Liver (tissue), 9 donors: Measurements from ENCODE around the gene CMTM8. TPM values are rescaled to one million over a fixed set of nuclear protein-coding genes. Genes with fewer than 3 reads are reported as not detected.
"Not testable (repeated sequence)": the region's sequence is repeated elsewhere in the genome, so short reads cannot be mapped to it uniquely, and the experiment has no call there.

ENCODE experiments used
- DNase-seq: peaks from one replicate; pipeline ENCODE4 v3.0.0-alpha.2; 2017; ENCODE audit warnings: low spot score
- H3K27ac ChIP-seq, 2 donors: one replicate each; pipeline ENCODE4 v1.7.0; 2013; ENCODE audit warnings: inconsistent platforms in 2 of 2, low read length in 2 of 2, control low read depth in 1 of 2, low read depth in 1 of 2, mild to moderate bottlenecking in 1 of 2
- H3K27me3 ChIP-seq, 4 donors: one replicate each; pipeline versions ENCODE4 v1.6.1 to v1.7.0; 2013; ENCODE audit warnings: low read length in 3 of 4, inconsistent platforms in 1 of 4, mild to moderate bottlenecking in 1 of 4, moderate library complexity in 1 of 4; ENCODE audit not compliant: control insufficient read depth in 4 of 4, insufficient read depth in 4 of 4
- H3K36me3 ChIP-seq, 4 donors: one replicate each; pipeline versions ENCODE4 v1.6.1 to v1.7.0; 2013; ENCODE audit warnings: low read length in 3 of 4, mild to moderate bottlenecking in 3 of 4, low read depth in 1 of 4, moderate library complexity in 1 of 4; ENCODE audit not compliant: control insufficient read depth in 4 of 4, insufficient read depth in 3 of 4
- H3K4me1 ChIP-seq, 4 donors: one replicate each; pipeline versions ENCODE4 v1.6.1 to v1.7.0; 2013; ENCODE audit warnings: low read length in 3 of 4, mild to moderate bottlenecking in 3 of 4, moderate library complexity in 1 of 4; ENCODE audit not compliant: control insufficient read depth in 4 of 4, insufficient read depth in 4 of 4
- H3K4me3 ChIP-seq, 3 donors: one replicate each; pipeline versions ENCODE4 v1.6.1 to v1.7.0; 2013; ENCODE audit warnings: low read length in 3 of 3, control low read depth in 1 of 3, low read depth in 1 of 3, mild to moderate bottlenecking in 1 of 3
- H3K9ac ChIP-seq, 2 donors: one replicate each; pipeline ENCODE4 v1.7.0; 2013; ENCODE audit warnings: low read length in 2 of 2, mild to moderate bottlenecking in 2 of 2, moderate library complexity in 2 of 2, control low read depth in 1 of 2, low read depth in 1 of 2
- H3K9me3 ChIP-seq, 4 donors: one replicate each; pipeline versions ENCODE4 v1.6.1 to v1.7.0; 2013; ENCODE audit warnings: low read length in 3 of 4; ENCODE audit not compliant: control insufficient read depth in 4 of 4
- EGR1 ChIP-seq, 2 donors: IDR thresholded peaks; 2 replicates each; pipeline ENCODE4 v1.6.1; 2016 to 2018; ENCODE audit warnings: antibody characterized with exemption in 2 of 2, low read depth in 2 of 2
- FOXA1 ChIP-seq: IDR thresholded peaks from 2 replicates; pipeline ENCODE4 v1.6.1; 2016; ENCODE audit warnings: antibody characterized with exemption
- FOXA2 ChIP-seq: IDR thresholded peaks from 2 replicates; pipeline ENCODE4 v1.6.1; 2016; ENCODE audit warnings: antibody characterized with exemption
- GABPA ChIP-seq, 2 donors: IDR thresholded peaks in 1 of 2; conservative IDR thresholded peaks in 1 of 2; 2 replicates each; pipeline ENCODE4 v1.6.1; 2016; ENCODE audit warnings: antibody characterized with exemption in 2 of 2, mild to moderate bottlenecking in 1 of 2, moderate library complexity in 1 of 2
- HNF4A ChIP-seq, 2 donors: conservative IDR thresholded peaks; 2 replicates each; pipeline ENCODE4 v1.6.1; 2016; ENCODE audit warnings: antibody characterized with exemption in 2 of 2, mild to moderate bottlenecking in 2 of 2
- HNF4G ChIP-seq: IDR thresholded peaks from 2 replicates; pipeline ENCODE4 v1.6.1; 2016; ENCODE audit warnings: antibody characterized with exemption
- JUND ChIP-seq, 2 donors: IDR thresholded peaks; 2 replicates each; pipeline ENCODE4 v1.6.1; 2016; ENCODE audit warnings: antibody characterized with exemption in 2 of 2
- NR2F2 ChIP-seq: IDR thresholded peaks from 2 replicates; pipeline ENCODE4 v1.6.1; 2016; ENCODE audit warnings: antibody characterized with exemption
- RAD21 ChIP-seq, 2 donors: IDR thresholded peaks; 2 replicates each; pipeline ENCODE4 v1.6.1; 2016; ENCODE audit warnings: antibody characterized with exemption in 2 of 2, mild to moderate bottlenecking in 2 of 2
- RXRA ChIP-seq, 2 donors: IDR thresholded peaks; 2 replicates each; pipeline ENCODE4 v1.6.1; 2017 to 2018; ENCODE audit warnings: antibody characterized with exemption in 2 of 2, mild to moderate bottlenecking in 1 of 2
- SP1 ChIP-seq: IDR thresholded peaks from 2 replicates; pipeline ENCODE4 v1.6.1; 2018; ENCODE audit warnings: antibody characterized with exemption, mild to moderate bottlenecking
- TAF1 ChIP-seq: conservative IDR thresholded peaks from 2 replicates; pipeline ENCODE4 v1.6.1; 2016; ENCODE audit warnings: antibody characterized with exemption, mild to moderate bottlenecking
- YY1 ChIP-seq: IDR thresholded peaks from 2 replicates; pipeline ENCODE4 v1.6.1; 2016; ENCODE audit warnings: antibody characterized with exemption, mild to moderate bottlenecking
- WGBS: extraction: QIAGEN DNeasy Blood & Tissue Kit; methylation state at CpG from one replicate; pipeline ENCODE4 v1.1.7; 2013; 5-methylcytosine and 5-hydroxymethylcytosine counted together
- polyA plus RNA-seq, 2 donors: library from polyadenylated mRNA; stranded (reverse) in 1 of 2; unstranded in 1 of 2; fragments of 200-250 nt in 1 of 2; fragments of >200 nt in 1 of 2; fragmentation: Nextera tagmentation in 1 of 2; extraction: Ambion mirVana in 1 of 2; gene quantifications; one replicate each; pipeline versions ENCODE4 v1.2.1 to v1.2.3, GENCODE V29; 2013 to 2015
- total RNA-seq, 2 donors: library from RNA; depleted of rRNA; stranded (reverse); fragments of >200 nt; gene quantifications; one replicate each; pipeline ENCODE4 v1.2.3, GENCODE V29; 2014
- TF ChIP-seq, protein P1 (sequence below): IDR thresholded peaks from 2 replicates; pipeline ENCODE4 v1.6.1; 2016; ENCODE audit warnings: antibody characterized with exemption
- TF ChIP-seq, protein P2 (sequence below): IDR thresholded peaks from 2 replicates; pipeline ENCODE4 v1.6.1; 2016; ENCODE audit warnings: antibody characterized with exemption, mild to moderate bottlenecking
- TF ChIP-seq, protein P3 (sequence below): fragments of 150-350 bp; IDR thresholded peaks from 2 replicates; pipeline ENCODE4 v1.5.1; 2017; ENCODE audit warnings: improper control_type of control experiment, low read depth, low read length; ENCODE audit not compliant: missing input control
- TF ChIP-seq, protein P4 (sequence below): IDR thresholded peaks from 2 replicates; pipeline ENCODE4 v1.6.1; 2016; ENCODE audit warnings: antibody characterized with exemption
- TF ChIP-seq, protein P5 (sequence below): IDR thresholded peaks from 2 replicates; pipeline ENCODE4 v1.6.1; 2016; ENCODE audit warnings: antibody characterized with exemption
- donor health status: healthy.
- donor health status: healthy.
- donor health status: healthy.
- donor health status: healthy.
- donor health status: healthy.

The CMTM8 gene
- total and polyA plus RNA-seq, 4 donors, result 4.3 to 44.6 (median 12.5) TPM

DNA sequence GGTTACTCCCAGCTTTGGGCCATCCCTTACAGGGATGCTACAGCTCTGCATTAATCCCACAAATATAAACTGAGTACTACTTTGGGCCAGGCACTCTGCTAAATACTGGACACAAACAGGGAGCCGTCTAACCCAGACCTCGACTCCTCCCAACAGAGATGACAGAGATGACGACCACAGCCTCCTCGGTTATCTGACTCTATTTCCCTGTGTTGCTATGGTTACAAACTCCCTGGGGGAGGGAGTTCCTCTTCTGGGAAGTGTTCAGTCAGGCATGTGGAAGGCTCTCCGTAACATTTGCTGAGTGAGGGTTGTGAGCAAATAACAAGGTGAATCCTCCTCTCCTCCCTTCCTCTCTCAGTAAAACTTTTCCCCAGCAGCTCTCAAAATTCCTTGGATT lies 146.5 kb downstream of the CMTM8 start:
- no peak overlapping the region for H3K9ac ChIP-seq
- no peak for DNase-seq
- H3K9me3 ChIP-seq, result no peaks in the 10 kb centered on the region
- 30% methylated on average over 5 of the region's 5 CpGs for WGBS
- TF ChIP-seq, protein P1, sequence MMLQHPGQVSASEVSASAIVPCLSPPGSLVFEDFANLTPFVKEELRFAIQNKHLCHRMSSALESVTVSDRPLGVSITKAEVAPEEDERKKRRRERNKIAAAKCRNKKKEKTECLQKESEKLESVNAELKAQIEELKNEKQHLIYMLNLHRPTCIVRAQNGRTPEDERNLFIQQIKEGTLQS, result no peak
- TF ChIP-seq FOXA2 (no peak), HNF4A (conservative IDR thresholded peaks at IDR 0.05) (no peak), TAF1 (no peak), NR2F2 (no peak), SP1 (no peak), RXRA (IDR thresholded peaks at IDR 0.05) (no peak), JUND (IDR thresholded peaks at IDR 0.05) (no peak), YY1 (no peak), GABPA (IDR thresholded peaks at IDR 0.05 in 1 of 2, conservative IDR thresholded peaks at IDR 0.05 in 1 of 2) (no peak), EGR1 (IDR thresholded peaks at IDR 0.05; ENCODE audit: low read depth in 2 of 2) (no peak)
- TF ChIP-seq, protein P2, sequence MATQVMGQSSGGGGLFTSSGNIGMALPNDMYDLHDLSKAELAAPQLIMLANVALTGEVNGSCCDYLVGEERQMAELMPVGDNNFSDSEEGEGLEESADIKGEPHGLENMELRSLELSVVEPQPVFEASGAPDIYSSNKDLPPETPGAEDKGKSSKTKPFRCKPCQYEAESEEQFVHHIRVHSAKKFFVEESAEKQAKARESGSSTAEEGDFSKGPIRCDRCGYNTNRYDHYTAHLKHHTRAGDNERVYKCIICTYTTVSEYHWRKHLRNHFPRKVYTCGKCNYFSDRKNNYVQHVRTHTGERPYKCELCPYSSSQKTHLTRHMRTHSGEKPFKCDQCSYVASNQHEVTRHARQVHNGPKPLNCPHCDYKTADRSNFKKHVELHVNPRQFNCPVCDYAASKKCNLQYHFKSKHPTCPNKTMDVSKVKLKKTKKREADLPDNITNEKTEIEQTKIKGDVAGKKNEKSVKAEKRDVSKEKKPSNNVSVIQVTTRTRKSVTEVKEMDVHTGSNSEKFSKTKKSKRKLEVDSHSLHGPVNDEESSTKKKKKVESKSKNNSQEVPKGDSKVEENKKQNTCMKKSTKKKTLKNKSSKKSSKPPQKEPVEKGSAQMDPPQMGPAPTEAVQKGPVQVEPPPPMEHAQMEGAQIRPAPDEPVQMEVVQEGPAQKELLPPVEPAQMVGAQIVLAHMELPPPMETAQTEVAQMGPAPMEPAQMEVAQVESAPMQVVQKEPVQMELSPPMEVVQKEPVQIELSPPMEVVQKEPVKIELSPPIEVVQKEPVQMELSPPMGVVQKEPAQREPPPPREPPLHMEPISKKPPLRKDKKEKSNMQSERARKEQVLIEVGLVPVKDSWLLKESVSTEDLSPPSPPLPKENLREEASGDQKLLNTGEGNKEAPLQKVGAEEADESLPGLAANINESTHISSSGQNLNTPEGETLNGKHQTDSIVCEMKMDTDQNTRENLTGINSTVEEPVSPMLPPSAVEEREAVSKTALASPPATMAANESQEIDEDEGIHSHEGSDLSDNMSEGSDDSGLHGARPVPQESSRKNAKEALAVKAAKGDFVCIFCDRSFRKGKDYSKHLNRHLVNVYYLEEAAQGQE, result no peak
- TF ChIP-seq, protein P3, sequence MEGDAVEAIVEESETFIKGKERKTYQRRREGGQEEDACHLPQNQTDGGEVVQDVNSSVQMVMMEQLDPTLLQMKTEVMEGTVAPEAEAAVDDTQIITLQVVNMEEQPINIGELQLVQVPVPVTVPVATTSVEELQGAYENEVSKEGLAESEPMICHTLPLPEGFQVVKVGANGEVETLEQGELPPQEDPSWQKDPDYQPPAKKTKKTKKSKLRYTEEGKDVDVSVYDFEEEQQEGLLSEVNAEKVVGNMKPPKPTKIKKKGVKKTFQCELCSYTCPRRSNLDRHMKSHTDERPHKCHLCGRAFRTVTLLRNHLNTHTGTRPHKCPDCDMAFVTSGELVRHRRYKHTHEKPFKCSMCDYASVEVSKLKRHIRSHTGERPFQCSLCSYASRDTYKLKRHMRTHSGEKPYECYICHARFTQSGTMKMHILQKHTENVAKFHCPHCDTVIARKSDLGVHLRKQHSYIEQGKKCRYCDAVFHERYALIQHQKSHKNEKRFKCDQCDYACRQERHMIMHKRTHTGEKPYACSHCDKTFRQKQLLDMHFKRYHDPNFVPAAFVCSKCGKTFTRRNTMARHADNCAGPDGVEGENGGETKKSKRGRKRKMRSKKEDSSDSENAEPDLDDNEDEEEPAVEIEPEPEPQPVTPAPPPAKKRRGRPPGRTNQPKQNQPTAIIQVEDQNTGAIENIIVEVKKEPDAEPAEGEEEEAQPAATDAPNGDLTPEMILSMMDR, result no peak
- TF ChIP-seq, protein P4, sequence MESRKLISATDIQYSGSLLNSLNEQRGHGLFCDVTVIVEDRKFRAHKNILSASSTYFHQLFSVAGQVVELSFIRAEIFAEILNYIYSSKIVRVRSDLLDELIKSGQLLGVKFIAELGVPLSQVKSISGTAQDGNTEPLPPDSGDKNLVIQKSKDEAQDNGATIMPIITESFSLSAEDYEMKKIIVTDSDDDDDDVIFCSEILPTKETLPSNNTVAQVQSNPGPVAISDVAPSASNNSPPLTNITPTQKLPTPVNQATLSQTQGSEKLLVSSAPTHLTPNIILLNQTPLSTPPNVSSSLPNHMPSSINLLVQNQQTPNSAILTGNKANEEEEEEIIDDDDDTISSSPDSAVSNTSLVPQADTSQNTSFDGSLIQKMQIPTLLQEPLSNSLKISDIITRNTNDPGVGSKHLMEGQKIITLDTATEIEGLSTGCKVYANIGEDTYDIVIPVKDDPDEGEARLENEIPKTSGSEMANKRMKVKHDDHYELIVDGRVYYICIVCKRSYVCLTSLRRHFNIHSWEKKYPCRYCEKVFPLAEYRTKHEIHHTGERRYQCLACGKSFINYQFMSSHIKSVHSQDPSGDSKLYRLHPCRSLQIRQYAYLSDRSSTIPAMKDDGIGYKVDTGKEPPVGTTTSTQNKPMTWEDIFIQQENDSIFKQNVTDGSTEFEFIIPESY, result no peak
- TF ChIP-seq, protein P5, sequence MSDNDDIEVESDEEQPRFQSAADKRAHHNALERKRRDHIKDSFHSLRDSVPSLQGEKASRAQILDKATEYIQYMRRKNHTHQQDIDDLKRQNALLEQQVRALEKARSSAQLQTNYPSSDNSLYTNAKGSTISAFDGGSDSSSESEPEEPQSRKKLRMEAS, result no peak
- no peaks in the 10 kb centered on the region for H3K36me3 ChIP-seq
- H3K27me3 ChIP-seq, result no peaks in the 10 kb centered on the region
- H3K27ac ChIP-seq, result no peak overlapping the region
- no peaks in the 10 kb centered on the region for H3K4me1 ChIP-seq
- H3K4me3 ChIP-seq, result no peak overlapping the region

DNA sequence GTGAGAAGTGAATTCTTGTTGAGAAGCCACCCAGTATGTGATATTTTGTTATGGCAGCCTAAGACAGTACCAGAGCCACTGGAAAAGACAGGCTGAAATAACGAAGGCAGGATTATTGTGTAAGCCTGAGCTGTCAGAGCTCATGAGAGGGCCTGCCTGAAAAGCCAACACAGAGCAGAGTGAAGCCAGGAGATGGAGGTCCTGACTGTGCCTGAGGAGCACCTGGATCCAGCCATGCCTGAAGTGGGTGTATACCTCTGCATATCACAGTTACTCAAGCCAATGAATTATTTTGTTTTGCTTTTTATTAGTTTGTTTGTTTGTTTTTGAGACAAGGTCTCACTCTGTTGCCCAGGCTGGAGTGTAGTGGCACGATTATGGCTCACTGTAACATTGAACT lies 149.0 kb downstream of the CMTM8 start:
- no peaks in the 10 kb centered on the region for H3K27me3 ChIP-seq
- no peaks in the 10 kb centered on the region for H3K36me3 ChIP-seq
- H3K4me3 ChIP-seq, result no peak overlapping the region
- 92% methylated on average over 2 of the region's 2 CpGs for WGBS
- DNase-seq, result no peak
- H3K27ac ChIP-seq, result no peak overlapping the region
- H3K9me3 ChIP-seq, result no peaks in the 10 kb centered on the region
- peaks cover 0 to 9% (median 2%) of the 10 kb centered on the region in 4 donors for H3K4me1 ChIP-seq
- TF ChIP-seq, protein P3, result no peak
- TF ChIP-seq HNF4G (no peak), FOXA1 (no peak), RAD21 (IDR thresholded peaks at IDR 0.05) (no peak)
- TF ChIP-seq, protein P1, result no peak
- no peak overlapping the region for H3K9ac ChIP-seq

DNA sequence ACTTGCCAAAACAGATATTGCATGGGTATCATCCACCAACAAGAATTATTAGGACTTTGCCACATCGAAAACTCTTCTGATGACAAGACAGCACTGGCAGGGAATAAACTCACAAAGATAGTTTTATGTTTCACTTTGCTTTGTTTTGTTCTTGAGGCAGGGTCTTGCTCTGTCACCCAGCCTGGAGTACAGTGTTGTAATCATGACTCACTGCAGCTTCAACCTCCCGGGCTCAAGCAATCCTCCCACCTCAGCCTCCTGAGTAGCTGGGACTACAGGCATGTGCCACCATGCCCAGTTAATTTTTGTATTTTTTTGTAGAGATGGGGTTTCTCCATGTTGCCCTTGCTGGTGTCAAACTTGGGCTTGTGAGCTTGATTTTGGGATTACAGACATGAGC lies 151.1 kb downstream of the CMTM8 start:
- 96% methylated on average over 2 of the region's 2 CpGs for WGBS

More for the DNA sequence above, 151.1 kb downstream of the CMTM8 start:
- not testable (repeated sequence) for H3K4me3 ChIP-seq, H3K9ac ChIP-seq, H3K4me1 ChIP-seq, H3K36me3 ChIP-seq, DNase-seq, H3K27ac ChIP-seq, H3K9me3 ChIP-seq, H3K27me3 ChIP-seq
